ENCODE results near the gene FDXR. TPM values are rescaled to one million over a fixed set of nuclear protein-coding genes. Genes with fewer than 3 reads are reported as not detected.

FDXR gene
- total and polyA plus RNA-seq, 9 of the 15 experiments (the other 6 are each of a cell fraction or from before 2014, with no cell fraction given): 0.89 to 70.7 (median 30.9) TPM

DNA sequence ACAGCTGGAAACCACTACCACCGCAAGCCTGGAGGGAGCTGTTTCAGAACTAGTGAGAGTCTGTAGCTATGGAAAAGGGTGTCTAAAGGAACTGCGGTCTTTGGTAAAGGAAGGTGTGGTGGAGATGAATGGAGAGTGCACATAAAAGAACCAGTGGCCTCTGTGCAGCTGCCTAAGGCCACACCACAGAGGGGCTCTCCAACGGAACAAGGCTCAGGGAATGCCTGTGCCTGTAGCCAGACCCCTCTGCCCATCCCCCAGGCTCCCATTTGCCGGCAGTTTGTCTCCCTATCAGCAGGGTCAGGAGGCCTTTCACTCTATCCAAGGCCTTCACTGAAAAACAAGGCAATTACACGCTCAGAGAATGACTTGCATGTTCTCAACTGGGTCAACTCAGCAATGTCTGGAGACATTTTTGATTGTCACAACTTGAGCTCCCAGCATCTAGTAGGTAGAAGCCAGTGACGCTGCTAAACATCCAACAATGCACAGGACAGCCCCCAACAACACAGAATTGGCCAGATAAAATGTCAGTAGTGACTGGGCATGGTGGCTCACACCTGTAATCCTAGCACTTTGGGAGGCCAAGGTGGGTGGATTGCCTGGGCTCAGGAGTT, 3.3 kb upstream of the FDXR start (continued):
- TF ChIP-seq ZNF76 (CRISPR knock-in tag; IDR thresholded peaks at IDR 0.05; ENCODE audit: borderline replicate concordance) (no peak), ZNF384 (IDR thresholded peaks at IDR 0.05; ENCODE audit: low read depth, low read length) (no peak), SRSF7 (optimal IDR thresholded peaks at IDR 0.05; ENCODE audit: low read depth, low read length) (no peak), ZNF174 (CRISPR knock-in tag; IDR thresholded peaks at IDR 0.05) (no peak), ESRRB (CRISPR knock-in tag; IDR thresholded peaks at IDR 0.05; ENCODE audit: borderline replicate concordance) (0 out of 2 replicates have a peak, but pooled peaks have one; percentile 61), ZNF584 (CRISPR knock-in tag; IDR thresholded peaks at IDR 0.05; ENCODE audit: low read depth) (peak; percentile 89), ELF4 (CRISPR knock-in tag; IDR thresholded peaks at IDR 0.05) (peak; percentile 50; the same call in 1 of the 2 replicates), ZNF445 (CRISPR knock-in tag; IDR thresholded peaks at IDR 0.05; ENCODE audit: low read depth) (no peak), TEAD1 (CRISPR knock-in tag; IDR thresholded peaks at IDR 0.05) (peak in 1 of 2 experiments; percentile 50; a peak in 2 of 4 replicates), ZBTB17 (CRISPR knock-in tag; IDR thresholded peaks at IDR 0.05) (peak; percentile 56), DPF2 (IDR thresholded peaks at IDR 0.05) (peak; percentile 87), FOXJ3 (CRISPR knock-in tag; IDR thresholded peaks at IDR 0.05) (no peak), ELF1 (tag; IDR thresholded peaks at IDR 0.05) (0 out of 2 replicates have a peak, but pooled peaks have one; percentile 7), HDAC2 (IDR thresholded peaks at IDR 0.05) (peak; percentile 75), CHD2 (IDR thresholded peaks at IDR 0.05; ENCODE audit: low read depth, low read length) (peak; percentile 71), ZNF583 (CRISPR knock-in tag; IDR thresholded peaks at IDR 0.05) (0 out of 2 replicates have a peak, but pooled peaks have one; percentile 50), NFE2 (IDR thresholded peaks at IDR 0.05; ENCODE audit: low read depth) (peak; percentile 95), TAF1 (IDR thresholded peaks at IDR 0.05; ENCODE audit: control insufficient read depth, extremely low read depth, insufficient read depth, low read length, severe bottlenecking) (peak; percentile 51), COPS2 (conservative IDR thresholded peaks at IDR 0.05) (no peak), POLR2AphosphoS5 (IDR thresholded peaks at IDR 0.05; ENCODE audit: control insufficient read depth, insufficient read depth, low read depth, low read length) (peak; percentile 27; the same call in 1 of the 2 replicates), BCOR (IDR thresholded peaks at IDR 0.05) (peak; percentile 20; the same call in 1 of the 2 replicates), ZNF253 (CRISPR knock-in tag; conservative IDR thresholded peaks at IDR 0.05) (no peak), NCOA1 (IDR thresholded peaks at IDR 0.05; ENCODE audit: low read depth) (peak; percentile 45; the same call in 1 of the 2 replicates), MIER1 (IDR thresholded peaks at IDR 0.05; ENCODE audit: low read depth) (no peak; the same call in 1 of the 2 replicates)
- TF ChIP-seq, protein P1, sequence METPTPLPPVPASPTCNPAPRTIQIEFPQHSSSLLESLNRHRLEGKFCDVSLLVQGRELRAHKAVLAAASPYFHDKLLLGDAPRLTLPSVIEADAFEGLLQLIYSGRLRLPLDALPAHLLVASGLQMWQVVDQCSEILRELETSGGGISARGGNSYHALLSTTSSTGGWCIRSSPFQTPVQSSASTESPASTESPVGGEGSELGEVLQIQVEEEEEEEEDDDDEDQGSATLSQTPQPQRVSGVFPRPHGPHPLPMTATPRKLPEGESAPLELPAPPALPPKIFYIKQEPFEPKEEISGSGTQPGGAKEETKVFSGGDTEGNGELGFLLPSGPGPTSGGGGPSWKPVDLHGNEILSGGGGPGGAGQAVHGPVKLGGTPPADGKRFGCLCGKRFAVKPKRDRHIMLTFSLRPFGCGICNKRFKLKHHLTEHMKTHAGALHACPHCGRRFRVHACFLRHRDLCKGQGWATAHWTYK (CRISPR knock-in tag; IDR thresholded peaks at IDR 0.05): 0 out of 2 replicates have a peak, but pooled peaks have one; percentile 42
